NOMO-1 (cell line): Measurements from ENCODE around the gene CELA3A.
"Not testable (repeated sequence)": the region's sequence is repeated elsewhere in the genome, so short reads cannot be mapped to it uniquely, and the experiment has no call there.

Source experiments
- DNase-seq, 2 experiments: peaks; one replicate each; lab custom pipeline; 2025; ENCODE audit not compliant: unreplicated experiment in 2 of 2; lab: John Stamatoyannopoulos, UW

Gene CELA3A

GRCh38 chr1:21980515-21981220, 20.8 kb upstream of the CELA3A start:
- not testable (repeated sequence) for DNase-seq

- DNase-seq, result not testable (repeated sequence)
These were observed 20.2 kb upstream of the CELA3A start for GRCh38 chr1:21981253-21981652.

- not testable (repeated sequence) for DNase-seq
These were observed 19.3 kb upstream of the CELA3A start for GRCh38 chr1:21982122-21982521.

GRCh38 chr1:21983539-21983938, 17.9 kb upstream of the CELA3A start:
- not testable (repeated sequence) for DNase-seq

GRCh38 chr1:21985893-21986292, 15.6 kb upstream of the CELA3A start:
- not testable (repeated sequence) for DNase-seq

GRCh38 chr1:21986386-21986785, 15.1 kb upstream of the CELA3A start:
- not testable (repeated sequence) for DNase-seq

- DNase-seq, result not testable (repeated sequence)
These were observed 11.6 kb upstream of the CELA3A start for GRCh38 chr1:21989672-21990393.

GRCh38 chr1:21992186-21992585, 9.3 kb upstream of the CELA3A start:
- DNase-seq, result not testable (repeated sequence)

- DNase-seq, result not testable (repeated sequence)
These were observed 6.7 kb upstream of the CELA3A start for GRCh38 chr1:21994716-21995115.

DNA sequence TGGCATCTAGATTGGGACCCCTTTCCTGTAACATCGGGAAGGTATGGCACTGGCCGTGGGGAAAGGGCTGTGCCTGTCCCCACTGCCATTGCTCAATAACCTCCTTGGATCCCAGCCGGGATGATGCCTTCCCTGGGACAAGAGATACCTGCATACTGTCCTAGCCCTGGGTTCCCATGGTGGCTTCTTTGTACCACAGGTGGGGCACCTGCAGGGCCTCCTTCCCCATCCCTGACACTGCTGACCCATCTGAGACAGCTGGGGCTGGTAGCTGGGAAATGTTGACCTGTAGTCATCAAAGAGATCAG, 4.8 kb upstream of the CELA3A start:
- DNase-seq, result not testable (repeated sequence)

DNA sequence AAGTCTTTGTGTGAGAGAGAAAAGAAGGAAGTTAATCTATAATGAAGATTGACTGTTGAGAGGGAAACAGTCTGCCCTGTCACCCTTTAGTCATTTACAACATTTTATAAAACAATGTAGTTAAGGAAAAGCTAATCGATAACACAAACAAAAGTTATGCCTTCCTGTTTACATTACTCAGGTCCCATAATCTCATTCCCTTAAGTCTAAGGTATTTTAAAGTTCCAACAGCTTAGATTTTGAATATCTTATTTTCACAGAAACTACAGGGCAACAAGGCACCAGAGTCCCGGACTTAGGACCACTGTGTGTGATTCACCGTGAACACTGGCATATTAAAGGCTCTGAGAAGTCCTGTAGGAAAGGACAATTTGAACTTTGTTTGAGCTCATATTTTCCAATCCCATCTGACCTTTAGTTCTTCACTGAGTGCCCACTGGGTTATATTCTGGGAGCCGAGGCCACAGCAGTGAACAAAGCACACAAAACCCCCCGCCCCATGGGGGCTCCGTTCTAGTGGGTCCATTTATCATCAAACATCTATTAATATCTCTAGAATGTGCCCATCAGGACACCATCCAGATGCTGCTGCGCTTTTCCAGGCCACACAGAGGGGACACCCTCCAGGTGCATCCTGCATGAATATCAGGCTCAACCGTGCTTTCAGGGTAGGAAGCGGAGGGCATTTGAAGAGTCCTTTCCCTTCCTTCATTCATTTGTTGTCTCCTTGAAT, 3.4 kb upstream of the CELA3A start:
- DNase-seq, result peak in 1 of 2 experiments; percentile 45

- not testable (repeated sequence) for DNase-seq
These were observed 2.7 kb upstream of the CELA3A start for GRCh38 chr1:21998624-21999294.

DNA sequence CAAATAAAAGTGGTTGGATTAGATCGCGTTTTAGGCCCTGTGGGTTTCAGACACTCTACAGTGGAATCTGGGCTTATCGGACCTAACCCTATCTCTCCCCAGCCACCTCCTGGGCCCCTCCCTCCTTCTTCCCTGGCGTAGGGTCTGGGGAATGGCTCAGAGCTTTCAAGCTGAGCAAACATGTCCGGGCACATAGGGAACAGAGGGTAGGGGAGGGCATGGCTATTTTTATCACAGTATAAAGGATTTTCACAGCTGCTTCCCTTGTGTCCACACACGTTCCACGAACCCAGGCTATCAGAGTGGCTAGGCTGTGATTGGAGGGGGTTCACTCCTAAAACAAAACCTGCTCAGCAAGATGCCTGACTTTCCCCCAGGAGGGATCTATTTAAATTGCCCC, 1.8 kb upstream of the CELA3A start:
- DNase-seq, result not testable (repeated sequence)

DNA sequence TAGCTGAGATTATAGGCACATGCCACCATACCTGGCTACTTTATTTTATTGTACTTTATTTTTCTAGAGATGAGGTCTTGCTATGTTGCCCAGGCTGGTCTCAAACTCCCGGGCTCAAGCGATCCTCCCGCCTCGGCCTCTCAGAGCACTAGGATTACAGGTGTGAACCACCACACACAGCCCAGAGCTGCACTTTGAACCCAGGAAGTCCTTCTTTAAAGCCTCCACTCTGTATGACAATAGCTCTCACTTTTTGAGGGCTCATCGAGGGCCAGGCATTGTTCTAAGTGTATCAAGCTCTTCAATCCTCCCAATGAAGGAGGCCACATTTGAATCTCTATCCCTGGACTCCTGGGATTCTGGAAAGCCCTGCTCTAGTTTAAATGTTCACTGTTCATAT, 1.0 kb downstream of the CELA3A start:
- DNase-seq, result not testable (repeated sequence)

DNA sequence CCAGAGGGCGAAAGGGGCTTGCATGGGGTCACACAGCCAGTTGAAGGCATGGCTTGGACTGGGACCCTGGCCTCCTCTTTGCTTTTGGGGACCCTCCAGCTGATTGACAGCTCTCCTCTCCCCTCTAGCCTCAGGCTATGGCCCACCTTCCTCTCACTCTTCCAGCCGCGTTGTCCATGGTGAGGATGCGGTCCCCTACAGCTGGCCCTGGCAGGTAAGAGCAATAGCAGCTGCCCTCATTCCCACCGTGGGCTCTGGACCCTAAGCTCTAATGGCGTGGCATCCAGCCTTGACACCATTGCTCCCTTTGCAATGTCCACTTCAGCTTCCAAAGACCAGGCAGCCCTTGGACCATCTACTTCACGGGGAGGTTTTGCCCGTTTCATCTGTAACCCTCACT, 1.4 kb downstream of the CELA3A start:
- not testable (repeated sequence) for DNase-seq

- not testable (repeated sequence) for DNase-seq
These were observed 2.5 kb downstream of the CELA3A start for GRCh38 chr1:22003959-22004358.

GRCh38 chr1:22005261-22006149, 4.0 kb downstream of the CELA3A start:
- not testable (repeated sequence) for DNase-seq

DNA sequence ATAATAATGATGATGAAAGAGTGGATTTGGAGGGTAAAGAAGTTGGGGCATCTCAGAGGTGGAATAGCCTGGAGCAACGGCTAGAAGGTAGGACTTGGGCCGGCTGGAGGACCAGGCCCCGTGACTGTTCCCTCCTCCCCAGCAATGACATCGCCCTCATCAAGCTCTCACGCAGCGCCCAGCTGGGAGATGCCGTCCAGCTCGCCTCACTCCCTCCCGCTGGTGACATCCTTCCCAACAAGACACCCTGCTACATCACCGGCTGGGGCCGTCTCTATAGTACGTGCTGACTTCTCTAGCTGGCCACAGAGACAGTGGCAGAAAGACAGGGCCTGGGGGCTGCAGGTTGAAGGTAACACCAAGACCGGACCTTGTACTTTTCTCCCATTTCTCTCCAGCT, 5.3 kb downstream of the CELA3A start:
- not testable (repeated sequence) for DNase-seq

GRCh38 chr1:22007262-22007661, 5.8 kb downstream of the CELA3A start:
- not testable (repeated sequence) for DNase-seq

- DNase-seq, result not testable (repeated sequence)
These were observed 8.1 kb downstream of the CELA3A start for GRCh38 chr1:22009566-22009965.
